GM06990 (cell line): Measurements from ENCODE around the gene AQP6.

Experiments
- DNase-seq: peaks from one replicate; pipeline ENCODE4 v3.0.0-alpha.2; 2011; ENCODE audit not compliant: insufficient read length; ENCODE audit errors: extremely low read depth
- H3K27me3 ChIP-seq: replicated peaks from 2 replicates; pipeline ENCODE4 v1.6.0; 2011; ENCODE audit warnings: low read length; ENCODE audit not compliant: control insufficient read depth, insufficient read depth
- H3K36me3 ChIP-seq: 2 replicates; pipeline ENCODE4 v1.5.1; 2011; ENCODE audit warnings: low read length; ENCODE audit not compliant: control insufficient read depth, insufficient read depth
- H3K4me3 ChIP-seq: replicated peaks from 2 replicates; pipeline ENCODE4 v1.5.1; 2011; ENCODE audit warnings: low read depth, mild to moderate bottlenecking, control low read depth, low read length
- CTCF ChIP-seq: IDR thresholded peaks from 2 replicates; pipeline ENCODE4 v1.5.1; 2011; ENCODE audit warnings: low read length, control low read depth, mild to moderate bottlenecking, inconsistent platforms; ENCODE audit not compliant: insufficient read depth, poor library complexity, severe bottlenecking

AQP6 gene

GRCh38 chr12:49970658-49971057 is 2.1 kb upstream of the AQP6 start:
- no peak for DNase-seq
- Histone ChIP-seq H3K27me3 (peaks cover 1% of the 10 kb centered on the region), H3K36me3 (no peaks in the 10 kb centered on the region), H3K4me3 (no peak overlapping the region)
- TF ChIP-seq CTCF: no peak

GRCh38 chr12:49971141-49971540 is 1.6 kb upstream of the AQP6 start:
- Histone ChIP-seq H3K27me3 (peaks cover 1% of the 10 kb centered on the region), H3K4me3 (no peak overlapping the region), H3K36me3 (no peaks in the 10 kb centered on the region)
- DNase-seq: no peak
- no peak for TF ChIP-seq CTCF

GRCh38 chr12:49972129-49972528 is 618 bp upstream of the AQP6 start:
- H3K27me3 ChIP-seq: peaks cover 1% of the 10 kb centered on the region
- no peak overlapping the region for H3K4me3 ChIP-seq
- no peak for DNase-seq
- no peak for TF ChIP-seq CTCF
- H3K36me3 ChIP-seq: no peaks in the 10 kb centered on the region

GRCh38 chr12:49973361-49973830 is 649 bp downstream of the AQP6 start:
- Histone ChIP-seq H3K36me3 (no peaks in the 10 kb centered on the region), H3K4me3 (no peak overlapping the region), H3K27me3 (peaks cover 1% of the 10 kb centered on the region)
- DNase-seq: no peak
- TF ChIP-seq CTCF: no peak

- DNase-seq: no peak
- H3K27me3 ChIP-seq: no peaks in the 10 kb centered on the region; the same call in none of the 2 replicates
- H3K36me3 ChIP-seq: no peaks in the 10 kb centered on the region
- H3K4me3 ChIP-seq: no peak overlapping the region
- TF ChIP-seq CTCF: no peak
These were observed 1.5 kb downstream of the AQP6 start for GRCh38 chr12:49974231-49974675.

GRCh38 chr12:49974677-49975317 is 2.0 kb downstream of the AQP6 start:
- no peak for TF ChIP-seq CTCF
- H3K4me3 ChIP-seq: no peak overlapping the region
- no peaks in the 10 kb centered on the region for H3K36me3 ChIP-seq
- DNase-seq: no peak
- no peaks in the 10 kb centered on the region; the same call in 1 of the 2 replicates for H3K27me3 ChIP-seq
